ENCODE measurements around the gene ZNF438. TPM values are rescaled to one million over a fixed set of nuclear protein-coding genes. Genes with fewer than 3 reads are reported as not detected.

The ZNF438 gene
- polyA plus RNA-seq, 3 donors: 5.4 to 11.1 (median 9.3) TPM

GRCh38 chr10:30819341-30820181, 212.1 kb downstream of the ZNF438 start:
- Histone ChIP-seq H3K4me1 (ENCODE audit: control insufficient read depth in 1 of 2, insufficient read depth in 2 of 2, low read length in 2 of 2) (peaks cover 8 to 9% of the 10 kb centered on the region in 2 donors), H3K79me2 (ENCODE audit: insufficient read depth, low read length) (no peaks in the 10 kb centered on the region), H3K27me3 (ENCODE audit: control insufficient read depth in 2 of 2, insufficient read depth in 2 of 2, low read length in 2 of 2) (no peaks in the 10 kb centered on the region), H3K4me3 (replicated peaks in 1 of 3; ENCODE audit: low read depth in 2 of 3, low read length in 3 of 3) (no peak overlapping the region), H3K36me3 (replicated peaks in 1 of 2; ENCODE audit: control insufficient read depth in 1 of 2, insufficient read depth in 2 of 2, low read length in 2 of 2) (no peaks in the 10 kb centered on the region), H3K9me3 (replicated peaks in 1 of 2; ENCODE audit: control insufficient read depth in 1 of 2, insufficient read depth in 1 of 2, low read length in 2 of 2) (no peaks in the 10 kb centered on the region), H3K4me2 (replicated peaks; ENCODE audit: extremely low read depth, low read length, poor library complexity, severe bottlenecking) (no peak overlapping the region), H2AFZ (ENCODE audit: insufficient read depth, low read depth, low read length, poor library complexity, severe bottlenecking) (no peak overlapping the region), H4K20me1 (ENCODE audit: insufficient read depth, low read length) (no peaks in the 10 kb centered on the region), H3K27ac (ENCODE audit: low read depth in 1 of 2, low read length in 2 of 2) (no peak overlapping the region), H3K9ac (ENCODE audit: insufficient read depth, low read length, poor library complexity, severe bottlenecking) (no peak overlapping the region)
- H3K27me3 Mint-ChIP-seq (ENCODE audit: low read depth in 3 of 3): peaks cover 1 to 2% (median 2%) of the 10 kb centered on the region in 3 donors
- WGBS (ENCODE audit: insufficient coverage): 98% methylated on average over 8 of the region's 15 CpGs
- no peaks in the 10 kb centered on the region for H3K36me3 Mint-ChIP-seq
- DNase-seq: no peak
- H3K9me3 Mint-ChIP-seq: peaks cover 0 to 3% (median 0%) of the 10 kb centered on the region in 7 donors
- no peak overlapping the region for H3K27ac Mint-ChIP-seq
- H3K4me3 Mint-ChIP-seq: no peak overlapping the region
- intact Hi-C loops (cut with micrococcal nuclease): no loop called here
- peaks cover 24% of the 10 kb centered on the region for H3K4me1 Mint-ChIP-seq
- no peak for TF ChIP-seq CTCF (IDR thresholded peaks at IDR 0.05)

GRCh38 chr10:30818854-30819253, 212.8 kb downstream of the ZNF438 start:
- Histone ChIP-seq H2AFZ (ENCODE audit: insufficient read depth, low read depth, low read length, poor library complexity, severe bottlenecking) (no peak overlapping the region), H3K27me3 (ENCODE audit: control insufficient read depth in 2 of 2, insufficient read depth in 2 of 2, low read length in 2 of 2) (no peaks in the 10 kb centered on the region), H3K36me3 (replicated peaks in 1 of 2; ENCODE audit: control insufficient read depth in 1 of 2, insufficient read depth in 2 of 2, low read length in 2 of 2) (no peaks in the 10 kb centered on the region), H3K27ac (ENCODE audit: low read depth in 1 of 2, low read length in 2 of 2) (no peak overlapping the region), H3K4me2 (replicated peaks; ENCODE audit: extremely low read depth, low read length, poor library complexity, severe bottlenecking) (no peak overlapping the region), H3K9me3 (replicated peaks in 1 of 2; ENCODE audit: control insufficient read depth in 1 of 2, insufficient read depth in 1 of 2, low read length in 2 of 2) (no peaks in the 10 kb centered on the region), H3K79me2 (ENCODE audit: insufficient read depth, low read length) (no peaks in the 10 kb centered on the region), H3K9ac (ENCODE audit: insufficient read depth, low read length, poor library complexity, severe bottlenecking) (no peak overlapping the region), H3K4me1 (ENCODE audit: control insufficient read depth in 1 of 2, insufficient read depth in 2 of 2, low read length in 2 of 2) (peaks cover 8 to 9% of the 10 kb centered on the region in 2 donors), H3K4me3 (replicated peaks in 1 of 3; ENCODE audit: low read depth in 2 of 3, low read length in 3 of 3) (no peak overlapping the region), H4K20me1 (ENCODE audit: insufficient read depth, low read length) (no peaks in the 10 kb centered on the region)
- H3K9me3 Mint-ChIP-seq: peaks cover 0 to 3% (median 0%) of the 10 kb centered on the region in 7 donors
- TF ChIP-seq CTCF (IDR thresholded peaks at IDR 0.05): no peak
- no peak for DNase-seq
- no peak overlapping the region for H3K27ac Mint-ChIP-seq
- peaks cover 1 to 2% (median 2%) of the 10 kb centered on the region in 3 donors for H3K27me3 Mint-ChIP-seq (ENCODE audit: low read depth in 3 of 3)
- WGBS (ENCODE audit: insufficient coverage): 96% methylated on average over 15 of the region's 17 CpGs
- peaks cover 29% of the 10 kb centered on the region for H3K4me1 Mint-ChIP-seq
- no peaks in the 10 kb centered on the region for H3K36me3 Mint-ChIP-seq
- no peak overlapping the region for H3K4me3 Mint-ChIP-seq
- intact Hi-C loops (cut with micrococcal nuclease): no loop called here
